ENCODE results near the gene MAPK8. TPM values are rescaled to one million over a fixed set of nuclear protein-coding genes. Genes with fewer than 3 reads are reported as not detected.

The MAPK8 gene
- total RNA-seq, 2 donors from 2014 or later, result 29.1 to 36.7 TPM

DNA sequence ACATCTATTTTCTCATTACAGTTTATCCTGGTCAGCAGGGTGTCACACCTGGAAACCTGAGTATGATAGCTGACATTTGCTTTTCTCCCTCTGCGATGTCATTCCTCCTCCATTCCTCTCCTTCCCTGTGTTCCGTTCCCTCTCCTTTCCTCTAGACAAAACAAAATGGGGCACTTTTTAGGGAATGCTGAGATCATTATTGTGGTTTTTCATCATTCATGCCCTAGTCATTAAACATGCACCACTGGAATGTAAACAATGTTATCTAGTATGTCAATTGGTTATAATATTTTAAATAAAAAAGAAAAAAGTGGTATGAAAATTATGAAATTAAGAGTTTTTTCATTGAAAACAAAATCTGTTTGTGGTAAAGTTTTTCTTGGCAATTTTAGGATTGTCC is 132.6 kb downstream of the MAPK8 start:
- no peak for DNase-seq (ENCODE audit: low spot score)
- intact Hi-C loops (cut with DNase I), result no loop called here

DNA sequence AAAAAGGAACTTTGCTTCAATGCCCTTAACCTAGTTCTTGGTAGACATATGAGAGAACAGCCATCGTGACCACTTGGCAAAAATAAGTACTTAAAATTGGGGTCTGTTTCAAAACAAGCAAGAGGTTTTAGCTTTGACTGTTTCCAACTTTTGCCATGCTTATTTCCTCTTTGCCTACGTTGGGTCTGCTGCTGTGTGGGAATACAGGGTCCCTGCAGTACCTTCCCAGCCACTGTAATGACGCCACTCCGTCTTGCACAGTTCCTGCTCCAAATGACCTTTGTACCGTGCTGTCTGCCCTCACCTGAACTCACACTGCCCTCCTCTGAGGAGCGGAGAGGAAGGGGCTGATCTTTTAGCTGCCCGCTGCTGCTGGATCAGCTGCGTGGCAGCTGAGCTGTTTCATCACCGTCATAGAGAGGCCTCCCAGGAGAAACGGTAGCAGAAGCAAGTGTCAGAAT is 133.1 kb downstream of the MAPK8 start:
- no peak for DNase-seq (ENCODE audit: low spot score)
- intact Hi-C loops (cut with DNase I), result no loop called here

DNA sequence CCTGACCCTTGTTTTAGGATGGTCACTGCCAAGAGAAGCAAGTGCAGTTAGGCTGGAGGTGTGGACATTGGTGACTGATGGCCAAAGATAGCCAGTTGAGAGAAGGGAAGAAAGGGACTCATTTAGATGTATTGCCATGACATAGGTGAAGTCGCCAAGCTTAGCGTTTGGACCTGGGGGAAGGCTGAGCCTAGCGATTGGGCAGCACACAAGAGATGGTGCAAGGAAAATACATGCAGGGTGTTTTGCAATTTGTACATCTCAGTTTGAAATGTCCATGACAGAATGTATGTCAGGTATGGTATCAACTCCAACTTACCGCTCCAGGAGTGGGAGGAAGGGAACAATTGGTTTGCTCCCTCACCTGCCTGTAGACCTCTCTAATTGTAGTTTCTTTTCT is 134.3 kb downstream of the MAPK8 start:
- intact Hi-C loops (cut with DNase I), result no loop called here
- no peak for DNase-seq (ENCODE audit: low spot score)

DNA sequence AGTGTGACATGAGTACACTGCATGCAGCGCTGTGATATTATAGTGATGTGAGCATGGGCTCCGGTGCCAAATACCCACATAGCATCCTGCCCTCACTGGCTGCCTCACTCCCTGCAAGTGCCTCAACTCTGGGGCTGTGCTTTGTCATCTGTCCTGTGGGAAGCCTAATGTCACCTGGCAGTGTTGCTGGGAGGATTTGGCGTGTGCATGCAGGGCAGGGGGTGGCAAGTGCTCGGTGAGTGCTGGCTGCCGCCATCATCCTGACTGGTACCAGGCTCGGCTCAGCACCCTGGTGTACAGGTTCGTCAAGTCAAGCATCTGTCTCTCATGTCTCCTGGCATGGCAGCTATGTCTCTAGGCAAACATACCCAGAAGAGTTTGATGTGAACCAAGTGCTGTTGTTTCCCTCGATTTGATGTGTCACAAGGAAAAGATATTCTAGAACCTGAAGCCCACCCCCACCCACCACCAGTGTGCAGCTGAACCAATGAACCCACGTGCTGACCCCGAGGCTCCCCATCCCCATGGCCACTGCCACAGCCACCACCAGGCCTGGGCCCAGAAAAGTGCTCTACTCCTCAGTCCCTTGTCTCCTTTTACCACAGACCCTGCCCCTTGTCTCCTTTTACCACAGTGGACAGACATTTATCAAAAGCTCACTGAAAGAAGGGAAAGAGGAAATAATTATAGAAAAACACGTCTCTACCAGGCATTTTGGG is 135.8 kb downstream of the MAPK8 start:
- intact Hi-C loops (cut with DNase I), result no loop called here
- peak; percentile 58 for DNase-seq (ENCODE audit: low spot score)

DNA sequence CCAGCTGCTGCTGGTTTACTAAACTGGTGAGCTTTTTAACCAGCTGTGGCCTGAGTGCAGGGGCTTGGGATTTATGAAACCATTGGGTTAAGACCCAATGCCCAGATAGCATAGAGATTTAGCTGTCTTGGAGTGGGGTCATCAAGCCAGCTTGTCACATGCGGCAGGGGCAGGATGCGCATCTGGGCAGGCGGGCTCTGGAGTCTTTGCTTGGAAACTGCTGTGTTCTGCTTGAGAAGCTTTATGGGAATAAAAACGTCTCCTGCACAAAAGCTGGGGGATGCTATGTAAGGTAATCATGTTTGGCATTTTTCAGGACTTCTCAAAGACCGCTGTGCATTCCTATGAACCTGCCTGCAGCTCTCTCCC is 136.3 kb downstream of the MAPK8 start:
- DNase-seq (ENCODE audit: low spot score), result peak; percentile 35
- intact Hi-C loops (cut with DNase I), result no loop called here

DNA sequence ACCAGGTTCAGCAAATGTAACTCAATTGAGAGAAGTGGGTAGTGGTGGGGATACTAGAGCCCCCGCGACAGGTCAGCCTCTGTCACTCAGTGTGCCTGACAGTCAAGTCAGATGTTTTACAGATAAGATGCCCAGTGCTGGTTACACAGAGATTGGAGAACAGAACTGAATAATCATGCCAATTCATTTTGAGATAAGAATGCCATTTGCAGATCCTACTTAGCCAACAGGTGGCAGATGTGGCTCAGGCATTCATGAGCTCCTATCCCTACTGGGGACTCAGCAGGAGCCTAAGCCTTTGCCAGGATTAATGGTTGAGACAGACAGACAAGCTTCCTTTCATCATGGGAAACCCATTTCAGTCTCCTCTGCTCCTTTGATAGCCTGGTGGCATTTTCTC is 137.8 kb downstream of the MAPK8 start:
- DNase-seq (ENCODE audit: low spot score), result peak; percentile 31
- intact Hi-C loops (cut with DNase I), result no loop called here

DNA sequence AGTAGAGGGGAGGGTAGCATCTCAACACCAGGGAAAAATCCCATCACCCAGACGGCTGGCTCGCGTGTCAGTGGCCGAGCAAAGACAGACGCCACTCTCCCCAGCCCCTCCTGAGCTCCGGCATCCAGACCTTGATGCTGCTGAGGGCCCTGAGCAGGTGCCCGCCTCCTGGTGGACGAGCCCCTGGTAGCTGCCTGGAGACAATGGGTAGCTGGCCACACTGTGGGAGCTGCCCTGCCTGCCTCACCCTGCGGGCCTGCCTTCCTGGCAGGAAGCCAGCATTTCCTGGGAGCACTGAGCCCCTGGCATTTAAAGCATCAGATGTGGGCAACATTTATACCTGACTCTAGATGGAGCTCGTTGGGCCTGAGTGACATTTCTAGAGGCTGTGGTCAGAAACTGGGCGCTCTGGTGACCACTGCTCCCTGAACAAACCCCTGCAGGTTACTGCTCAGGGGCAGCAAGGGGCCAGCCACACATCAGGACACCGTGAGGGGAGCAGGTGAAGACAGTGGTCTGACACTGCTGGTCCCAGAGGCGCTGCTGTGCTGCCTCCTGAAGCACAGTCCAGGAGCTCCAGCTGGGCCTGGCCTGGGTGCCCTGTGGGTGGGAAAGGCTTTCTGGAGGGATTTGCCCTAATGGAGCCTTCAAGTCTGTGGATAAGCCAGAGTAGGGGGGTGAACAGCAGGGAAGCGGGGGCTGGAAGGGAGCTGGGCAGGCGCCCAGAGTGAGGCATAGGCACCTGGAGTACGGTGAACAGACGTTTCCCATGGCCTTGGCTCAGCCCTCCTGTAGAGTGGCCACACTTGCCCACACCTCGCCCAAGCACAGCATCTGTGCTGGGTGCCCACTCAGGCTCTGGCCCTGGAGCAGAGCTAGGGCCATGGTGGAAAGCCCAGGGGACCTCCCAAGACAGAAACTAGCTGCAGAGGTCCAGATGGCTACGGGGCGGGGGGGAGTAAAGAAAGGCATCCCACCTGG is 138.7 kb downstream of the MAPK8 start:
- peak; percentile 77 for DNase-seq (ENCODE audit: low spot score)
- intact Hi-C loops (cut with DNase I), result no loop called here

DNA sequence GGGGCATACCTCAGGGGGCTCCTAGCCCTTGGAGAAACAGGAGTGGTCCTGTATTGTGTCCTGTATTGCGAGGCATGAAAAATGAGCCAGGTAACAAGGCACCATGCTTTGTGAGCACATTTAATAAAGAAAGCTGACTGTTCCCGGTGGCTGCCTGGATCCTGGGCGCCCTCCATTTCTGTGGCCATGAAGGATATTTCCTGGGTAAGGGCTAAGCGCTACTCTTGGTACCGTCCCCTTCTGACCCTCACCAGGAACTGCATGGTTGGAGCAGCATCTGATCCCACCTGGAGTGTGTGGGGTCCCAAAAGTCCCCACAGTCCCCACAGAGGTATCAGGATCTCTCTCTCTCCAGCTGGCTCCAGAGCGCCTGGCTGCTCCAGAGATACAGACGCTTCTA is 139.5 kb downstream of the MAPK8 start:
- DNase-seq (ENCODE audit: low spot score), result peak; percentile 38
- intact Hi-C loops (cut with DNase I), result no loop called here

DNA sequence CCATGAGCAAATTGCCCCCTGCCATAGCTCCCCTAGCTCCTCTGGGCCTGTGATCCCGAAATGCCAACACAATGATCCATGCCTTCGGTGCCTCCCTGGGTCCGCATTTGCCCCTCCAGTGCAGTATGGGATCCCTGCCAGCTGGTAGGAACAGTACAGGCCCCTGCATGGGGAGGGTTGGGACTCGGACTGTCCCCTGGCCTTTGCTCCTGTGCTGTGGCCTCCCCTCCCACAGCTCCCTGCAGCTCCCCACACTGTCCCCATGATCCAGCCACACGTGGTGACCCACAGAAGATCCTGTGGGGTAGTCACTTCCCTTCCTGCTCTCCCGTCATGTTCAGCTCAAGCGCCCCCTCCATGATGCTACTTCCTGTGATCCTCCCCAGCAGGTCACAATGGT is 140.3 kb downstream of the MAPK8 start:
- peak; percentile 76 for DNase-seq (ENCODE audit: low spot score)
- intact Hi-C loops (cut with DNase I), result no loop called here

DNA sequence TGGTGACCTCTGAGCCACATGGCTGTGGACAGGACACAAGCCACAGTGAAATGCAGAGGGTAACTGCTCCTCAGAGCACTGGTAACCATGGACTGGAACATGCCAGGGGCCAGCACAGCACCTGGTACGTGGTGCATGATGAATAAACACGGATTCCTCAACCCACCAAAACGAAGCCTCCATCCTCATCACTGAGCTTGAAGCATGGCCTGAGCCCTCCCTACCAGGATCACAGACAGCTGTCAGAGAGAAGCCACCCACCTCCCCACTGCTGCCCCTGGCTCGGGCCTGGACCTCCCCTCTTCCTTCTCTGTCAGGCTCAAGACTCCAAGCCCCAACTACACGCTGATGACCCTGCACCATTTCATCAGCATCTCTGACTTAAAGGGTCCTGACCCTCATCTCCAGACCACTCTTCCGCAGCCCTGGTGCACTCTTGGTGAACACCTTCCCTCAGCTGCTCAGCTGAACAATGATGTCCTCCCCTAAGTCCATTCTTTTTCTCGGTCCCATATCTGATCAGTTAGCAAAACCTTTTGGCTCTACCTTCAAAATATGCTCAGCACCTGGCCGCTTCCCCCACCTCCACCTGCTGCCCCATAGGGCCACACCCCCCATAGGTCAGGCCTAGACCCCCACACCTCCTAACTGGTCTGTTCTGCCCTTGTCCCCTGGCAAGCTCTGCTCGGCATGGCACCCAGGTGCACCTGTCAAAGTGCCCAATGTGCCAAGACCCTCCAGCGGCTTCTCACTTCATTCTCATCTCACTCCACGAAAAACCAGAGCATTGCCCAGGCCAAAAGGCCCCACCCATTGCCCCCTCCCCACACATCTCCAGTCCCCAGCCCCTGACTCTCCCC is 141.1 kb downstream of the MAPK8 start:
- peak; percentile 60 for DNase-seq (ENCODE audit: low spot score)
- intact Hi-C loops (cut with DNase I), result no loop called here

DNA sequence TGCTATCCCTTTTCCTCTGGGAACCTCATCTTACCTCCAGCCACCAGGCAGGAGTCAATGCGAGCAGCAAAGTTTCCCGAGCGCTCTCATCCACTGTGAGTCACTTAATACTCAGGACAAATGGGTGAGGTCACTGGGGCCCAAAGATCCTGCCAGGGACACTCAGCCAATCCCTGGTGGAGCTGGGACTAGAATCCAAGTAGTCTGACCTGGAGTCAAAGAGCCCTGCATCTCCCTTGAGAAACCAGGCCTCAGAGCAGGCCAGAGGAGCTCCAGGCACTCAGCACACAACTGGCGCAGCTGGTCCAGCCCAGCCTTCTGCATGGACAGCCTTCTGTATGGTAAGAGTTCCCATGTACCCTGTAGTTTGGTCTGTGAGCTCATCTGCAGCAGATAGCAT is 142.3 kb downstream of the MAPK8 start:
- intact Hi-C loops (cut with DNase I), result no loop called here
- no peak for DNase-seq (ENCODE audit: low spot score)

DNA sequence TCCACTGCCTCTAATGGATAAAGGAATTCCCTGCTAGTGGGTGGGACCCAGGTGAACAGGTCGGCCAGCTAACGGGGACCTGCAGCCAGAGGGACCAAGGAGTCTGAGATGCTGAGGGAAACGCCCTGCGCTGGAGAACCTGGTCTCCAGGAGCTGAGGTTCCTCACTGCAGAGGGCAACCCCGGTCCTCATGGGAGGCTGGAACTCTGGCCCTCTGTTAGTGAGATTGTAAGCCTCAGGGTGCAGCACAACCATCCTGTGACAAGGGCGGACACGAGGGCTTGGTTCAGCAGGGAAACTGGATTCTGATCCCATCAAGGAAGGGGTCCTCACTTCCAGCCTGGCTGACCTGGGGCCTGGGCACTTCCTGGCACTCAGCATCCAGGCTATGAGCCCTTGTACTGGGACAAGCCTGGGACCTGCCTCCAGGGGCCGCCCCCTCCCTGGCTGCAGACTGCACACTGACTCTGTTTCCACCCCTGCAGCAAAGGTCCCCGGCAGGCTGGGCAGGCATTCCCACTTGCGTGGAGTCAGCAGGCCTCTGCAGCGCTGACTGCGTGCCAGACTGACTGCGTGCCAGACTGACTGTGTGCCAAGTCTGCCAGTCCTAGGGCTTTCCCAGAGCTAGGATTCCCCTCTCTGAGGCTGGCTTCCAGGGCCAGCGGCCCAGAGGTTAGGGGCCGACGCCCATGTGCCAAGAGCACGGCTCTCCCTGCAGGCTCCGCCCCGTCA is 143.2 kb downstream of the MAPK8 start:
- intact Hi-C loops (cut with DNase I), result no loop called here
- no peak for DNase-seq (ENCODE audit: low spot score)

DNA sequence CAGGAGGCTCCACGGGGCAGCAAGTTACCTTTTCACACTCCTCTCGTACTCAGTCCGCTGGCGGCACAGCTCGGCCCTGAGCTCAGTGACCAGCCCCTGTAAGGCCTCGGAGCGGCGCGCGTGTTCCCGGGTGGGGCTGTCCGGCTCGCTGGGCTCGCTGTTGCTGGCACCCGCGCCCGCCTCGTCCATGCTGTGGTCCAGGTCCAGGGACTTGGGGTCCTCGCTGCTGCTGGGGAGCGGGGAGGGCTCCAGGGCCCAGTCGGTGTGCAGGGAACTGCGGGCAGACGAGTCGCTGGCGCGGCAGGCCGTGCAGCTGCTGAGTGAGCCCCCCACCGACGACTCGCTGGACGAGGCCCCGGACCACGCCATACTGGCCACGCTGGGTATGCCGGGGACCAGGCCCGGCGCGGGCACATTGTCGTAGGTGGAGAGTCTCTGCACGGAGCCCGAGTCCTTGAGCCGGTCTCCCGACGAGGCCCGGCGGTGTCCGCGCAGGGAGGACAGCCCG is 143.8 kb downstream of the MAPK8 start:
- intact Hi-C loops (cut with DNase I), result no loop called here
- DNase-seq (ENCODE audit: low spot score), result no peak

DNA sequence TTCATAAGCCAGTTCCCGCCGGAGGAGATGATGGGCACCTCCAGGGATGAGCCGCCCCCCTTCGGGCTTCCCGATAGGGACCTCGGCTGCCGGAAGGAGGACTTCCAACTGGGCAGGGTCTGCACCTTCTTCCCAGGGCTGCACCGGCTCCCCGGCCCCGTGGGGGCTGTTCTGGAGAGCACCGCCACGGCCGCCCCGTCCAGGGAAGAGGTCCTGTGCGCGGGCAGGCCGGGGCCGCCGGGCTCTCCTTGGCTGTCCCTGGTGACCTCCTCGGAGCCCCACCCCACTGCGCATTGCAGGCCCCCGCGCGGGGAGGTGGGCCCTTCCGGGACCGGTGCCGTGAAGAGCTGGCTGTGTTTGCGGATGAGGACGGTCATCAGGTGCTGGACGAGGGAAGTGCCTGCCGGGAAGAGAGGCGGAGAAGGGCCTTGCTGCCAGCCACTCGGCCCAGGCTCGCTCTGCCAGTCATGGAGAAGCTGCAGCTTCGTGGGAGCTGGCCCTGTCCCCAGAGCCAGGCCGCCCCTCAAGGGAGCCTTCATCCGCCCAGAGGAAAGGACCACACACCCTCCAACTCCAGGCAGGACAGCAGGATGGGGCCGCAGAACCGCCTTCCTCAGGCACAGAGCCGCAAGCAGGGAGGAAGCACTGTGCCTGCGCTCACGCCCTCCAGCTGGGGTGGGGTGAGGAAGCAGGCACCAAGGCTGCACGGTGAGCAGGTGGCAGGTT is 144.4 kb downstream of the MAPK8 start:
- intact Hi-C loops (cut with DNase I), result no loop called here
- no peak for DNase-seq (ENCODE audit: low spot score)

DNA sequence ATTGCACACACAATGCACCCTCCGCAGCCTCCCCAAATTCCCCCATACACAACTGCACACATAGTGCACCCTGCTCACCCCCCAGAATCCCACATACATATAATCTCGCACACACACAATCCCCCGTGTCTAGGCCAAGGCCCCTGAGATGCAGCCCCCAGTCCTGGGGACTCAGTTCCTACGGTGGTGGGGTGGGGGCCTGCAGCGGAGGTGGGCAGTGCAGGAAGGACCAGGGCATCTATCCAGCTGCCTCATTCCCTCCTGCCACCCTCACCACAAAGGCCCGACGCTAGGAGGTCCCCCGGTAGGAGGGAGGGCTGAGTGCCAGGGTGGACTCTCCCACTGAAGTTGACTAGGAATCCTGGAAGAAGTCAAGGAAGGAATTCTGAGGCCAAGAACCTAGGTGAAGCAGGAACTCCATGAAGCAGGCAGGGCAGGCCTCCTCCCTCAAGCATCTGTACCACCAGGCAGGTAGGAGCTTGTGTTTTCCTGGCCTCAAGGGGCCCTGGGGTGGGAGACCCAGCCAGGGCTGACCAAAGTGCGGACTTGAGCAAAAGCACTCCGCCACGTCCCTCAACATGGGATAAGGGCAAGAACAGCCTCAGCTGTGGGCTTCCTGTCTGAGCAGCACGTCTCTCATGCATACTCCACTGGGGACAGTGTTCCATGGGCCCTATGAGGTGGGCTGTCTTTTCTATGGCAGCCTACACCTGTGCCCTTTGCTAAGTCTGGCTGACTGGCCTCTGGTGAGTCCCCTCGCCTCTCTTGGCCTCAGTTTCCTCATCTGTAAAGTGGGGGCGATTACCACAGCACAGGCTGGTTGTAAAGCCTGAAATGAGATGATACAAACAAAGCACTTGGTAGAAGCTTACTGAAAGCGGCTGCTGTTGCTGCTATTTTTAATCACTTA is 145.7 kb downstream of the MAPK8 start:
- intact Hi-C loops (cut with DNase I), result no loop called here
- peak; percentile 57 for DNase-seq (ENCODE audit: low spot score)

DNA sequence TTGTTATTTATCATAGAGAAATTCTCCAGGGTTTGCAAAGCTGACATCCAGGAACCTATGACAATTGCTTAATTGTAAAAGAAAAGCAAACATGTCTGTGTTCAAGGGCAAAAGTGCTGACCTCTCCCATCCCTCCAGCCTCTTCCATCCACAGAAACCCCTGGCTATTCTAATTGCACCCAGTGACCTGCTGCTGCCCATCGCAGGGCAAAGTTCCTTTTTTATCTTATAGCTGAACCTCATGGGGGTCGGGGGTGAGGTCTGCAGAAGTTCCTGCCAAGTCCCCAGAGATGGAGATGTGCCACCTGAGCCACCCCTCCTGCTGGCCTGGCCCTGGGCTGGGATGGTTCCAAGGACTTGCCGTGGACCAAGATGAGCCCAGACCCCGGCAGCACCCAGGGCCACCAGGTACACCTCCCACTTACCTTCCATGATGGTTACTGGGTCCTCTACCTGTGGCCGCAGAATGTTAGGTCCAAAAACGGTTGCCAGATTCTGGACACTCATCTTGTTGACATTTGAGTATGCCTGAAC is 146.5 kb downstream of the MAPK8 start:
- intact Hi-C loops (cut with DNase I), result no loop called here

More for the DNA sequence above, 146.5 kb downstream of the MAPK8 start:
- no peak for DNase-seq (ENCODE audit: low spot score)

All from posterior vena cava (tissue), 2 donors.